ENCODE data around the gene HMOX1.
"Not testable (repeated sequence)": the region's sequence is repeated elsewhere in the genome, so short reads cannot be mapped to it uniquely, and the experiment has no call there.

Gene HMOX1

DNA sequence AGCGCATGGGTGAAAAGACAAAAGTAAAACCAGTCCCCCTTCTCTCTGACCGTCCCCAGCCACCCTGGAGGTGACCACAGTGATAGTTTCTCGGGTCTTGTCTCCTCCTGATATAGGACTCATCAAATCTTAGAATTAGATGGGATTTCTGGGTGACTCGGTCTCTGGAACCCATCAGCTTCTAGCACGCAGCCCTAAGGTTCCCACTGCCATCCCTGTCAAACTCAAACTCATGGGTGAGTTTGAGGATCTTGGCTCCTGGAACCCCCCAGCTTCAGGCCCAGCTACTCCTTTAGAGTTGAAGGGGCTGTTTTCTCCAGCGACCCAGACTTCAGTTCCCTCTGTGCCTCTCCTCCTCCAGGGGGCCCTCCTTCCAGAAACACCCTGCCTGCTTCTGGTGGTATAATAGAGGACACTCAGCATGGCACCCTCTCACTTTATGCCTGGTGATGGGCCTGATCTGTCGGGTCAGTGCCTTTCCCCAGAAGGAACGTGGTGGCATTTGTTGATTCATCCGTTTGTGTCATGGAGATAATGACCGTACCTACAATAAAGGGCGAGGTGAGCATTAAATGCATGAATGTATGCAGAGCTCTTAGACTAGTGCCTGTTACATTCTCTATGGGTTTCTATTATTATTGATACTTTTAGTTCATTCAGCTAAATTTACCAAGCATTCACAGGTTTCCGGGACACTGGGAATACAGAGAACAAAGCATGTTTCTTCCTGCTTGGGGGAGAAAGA, 50.8 kb downstream of the HMOX1 start:
- peak in 2 of 58 donors; percentile 6 to 15 for DNase-seq

GRCh38 chr22:35432228-35432905, 51.5 kb downstream of the HMOX1 start:
- peak in 4 of 58 donors; percentile 8 to 48 (median 13) for DNase-seq

DNA sequence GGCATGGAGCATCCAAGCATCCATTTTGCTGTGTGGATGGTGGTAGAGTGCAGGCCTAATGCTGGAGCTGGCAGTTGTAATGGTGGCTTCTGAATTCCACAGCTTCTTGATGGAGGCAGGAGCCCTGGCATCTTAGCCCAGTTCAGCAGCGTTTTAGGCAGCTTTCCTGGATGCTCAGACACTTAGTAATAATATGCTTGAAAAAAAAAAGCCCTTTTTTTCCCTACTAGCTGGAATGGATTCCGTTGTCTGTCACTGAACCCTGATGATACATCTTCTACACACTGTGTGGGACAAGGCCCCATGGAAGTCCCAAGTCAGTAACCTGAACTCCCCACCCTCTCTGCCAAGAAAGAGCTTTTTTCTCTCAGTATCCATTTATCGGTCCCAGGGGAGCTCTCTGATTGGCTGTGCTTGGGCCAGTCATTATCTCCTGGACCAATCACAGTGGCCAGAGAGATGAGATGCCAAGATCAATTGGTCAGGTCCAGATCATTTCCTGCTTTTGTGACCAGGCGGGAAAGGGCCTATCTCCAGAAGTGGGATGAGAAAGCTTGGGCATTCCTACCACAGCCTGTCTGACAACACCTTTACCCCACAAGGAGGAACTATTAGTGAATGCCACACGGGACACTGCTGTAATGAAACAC, 53.3 kb downstream of the HMOX1 start:
- no peak for DNase-seq

DNA sequence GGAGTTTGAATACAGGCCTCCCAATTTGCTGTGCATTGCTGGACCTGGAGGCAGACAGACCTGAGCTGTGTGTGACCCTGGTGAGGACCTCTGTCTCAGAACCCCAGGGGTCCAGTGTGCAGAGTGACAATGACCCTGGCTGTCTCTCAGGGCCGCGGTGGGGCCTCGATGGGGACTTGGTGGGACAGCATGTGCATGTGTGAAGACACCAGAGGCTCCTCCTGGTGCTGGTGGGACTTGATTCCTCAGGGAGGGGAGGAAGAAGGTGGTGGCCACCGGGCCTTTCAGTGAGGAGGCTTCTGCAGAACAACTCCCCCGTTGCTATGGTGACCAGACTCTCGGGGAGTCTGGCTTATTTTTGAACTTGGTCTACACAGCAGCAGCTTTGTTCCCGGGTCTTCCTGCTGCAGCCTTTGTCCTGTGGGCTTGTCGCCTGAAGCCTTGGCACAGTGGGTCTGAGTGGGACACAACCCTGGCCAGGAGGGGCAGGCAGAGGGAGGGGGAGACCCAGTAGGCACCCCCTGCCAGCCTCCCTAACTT, 54.4 kb downstream of the HMOX1 start:
- peak in 3 of 58 donors; percentile 9 to 19 (median 11) for DNase-seq

DNA sequence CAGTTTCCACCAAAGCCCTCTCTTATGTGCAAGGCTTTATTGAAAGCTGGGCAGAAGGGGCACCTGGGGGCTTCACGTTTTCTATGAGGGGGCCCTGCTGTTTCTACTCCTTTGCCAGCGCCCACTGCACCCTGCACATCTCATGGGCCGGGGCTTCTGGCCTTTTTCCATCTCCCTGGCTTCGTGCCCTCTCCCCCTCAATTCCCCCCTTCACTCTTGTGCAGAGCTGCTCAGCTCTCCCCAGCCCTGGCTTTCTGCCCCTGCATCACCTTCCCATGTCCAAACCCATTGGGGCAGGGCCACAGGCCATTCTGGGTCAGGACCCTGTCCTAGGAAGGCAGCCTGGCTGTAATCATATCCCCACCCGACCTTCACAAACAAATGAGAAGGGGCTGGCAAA, 55.5 kb downstream of the HMOX1 start:
- DNase-seq: no peak

- DNase-seq: peak in 1 of 58 donors; percentile 50
Measured at GRCh38 chr22:35437049-35437448, 56.2 kb downstream of the HMOX1 start.

DNA sequence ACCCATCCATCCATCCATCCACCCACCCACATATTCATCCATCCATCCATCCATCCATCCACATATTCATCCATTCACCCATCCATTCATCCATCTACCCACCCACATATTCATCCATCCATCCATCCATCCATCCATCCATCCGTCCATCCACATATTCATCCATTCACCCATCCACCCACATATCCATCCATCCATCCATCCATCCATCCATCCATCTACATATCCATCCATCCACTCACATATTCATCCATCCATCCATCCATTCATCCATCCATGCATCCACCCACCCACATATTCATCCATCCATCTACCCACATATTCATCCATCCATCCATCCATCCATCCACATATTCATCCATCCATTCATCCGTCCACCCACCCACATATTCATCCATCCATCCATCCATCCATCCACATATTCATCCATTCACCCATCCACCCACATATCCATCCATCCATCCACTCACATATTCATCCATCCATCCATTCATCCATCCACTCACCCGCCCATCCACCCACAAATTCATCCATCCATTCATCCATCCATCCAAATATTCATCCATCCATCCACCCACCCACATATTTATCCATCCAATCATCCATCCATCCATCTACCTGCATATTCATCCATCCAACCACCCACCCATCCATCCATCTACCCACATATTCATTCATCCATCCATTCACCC, 57.9 kb downstream of the HMOX1 start:
- not testable (repeated sequence) for DNase-seq

- no peak for DNase-seq
Measured at GRCh38 chr22:35439365-35439717, 58.4 kb downstream of the HMOX1 start.

GRCh38 chr22:35440129-35440528, 59.2 kb downstream of the HMOX1 start:
- no peak for DNase-seq

- DNase-seq: no peak
Measured at GRCh38 chr22:35441489-35442100, 60.7 kb downstream of the HMOX1 start.

GRCh38 chr22:35442471-35442870, 61.6 kb downstream of the HMOX1 start:
- DNase-seq: no peak

DNA sequence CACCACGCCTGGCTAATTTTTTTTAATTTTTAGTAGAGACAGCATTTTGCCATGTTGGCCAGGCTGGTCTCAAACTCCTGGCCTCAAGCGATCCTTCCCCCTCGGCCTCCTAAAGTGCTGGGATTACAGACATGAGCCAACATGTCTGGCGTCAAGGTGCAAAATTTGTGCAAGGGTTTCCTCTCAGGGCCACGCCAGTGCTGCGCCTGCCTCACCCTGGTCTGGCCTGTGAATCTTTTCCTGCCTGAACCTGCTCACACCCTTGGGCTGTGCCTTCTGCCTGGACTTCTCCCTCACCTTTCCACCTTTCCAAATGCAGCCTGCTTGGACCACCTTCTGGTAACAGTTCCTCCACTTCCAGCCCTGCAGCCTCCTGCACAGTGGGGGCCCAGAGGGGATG, 62.4 kb downstream of the HMOX1 start:
- no peak for DNase-seq
